ENCODE data around the gene XRCC4. TPM values are rescaled to one million over a fixed set of nuclear protein-coding genes. Genes with fewer than 3 reads are reported as not detected.

XRCC4 gene
- total RNA-seq, 1 experiment from 2014 or later: 10.8 TPM

GRCh38 chr5:83069096-83069799 lies 8.1 kb upstream of the XRCC4 start:
- Histone ChIP-seq H2BK20ac (ENCODE audit: low read depth, low read length, poor library complexity, severe bottlenecking) (no peak overlapping the region), H3K79me1 (ENCODE audit: insufficient read depth, low read depth, low read length, poor library complexity, severe bottlenecking) (no peaks in the 10 kb centered on the region), H3K79me2 (ENCODE audit: insufficient read depth, low read length) (peaks cover 48% of the 10 kb centered on the region; the same call in 1 of the 2 replicates), H3K9ac (ENCODE audit: extremely low read depth, insufficient read length, low read length) (no peak overlapping the region), H4K5ac (ENCODE audit: insufficient read length, low read depth, low read length) (no peak overlapping the region), H3K27me3 (ENCODE audit: insufficient read depth, low read length) (no peaks in the 10 kb centered on the region), H2BK15ac (ENCODE audit: low read depth, low read length) (no peak overlapping the region), H2BK12ac (ENCODE audit: insufficient read length, low read depth, low read length) (no peak overlapping the region), H3K56ac (ENCODE audit: insufficient read length, low read depth, low read length) (no peak overlapping the region), H2BK5ac (ENCODE audit: insufficient read length, low read length) (no peak overlapping the region), H4K91ac (ENCODE audit: insufficient read length, low read depth, low read length) (no peak overlapping the region), H4K8ac (replicated peaks; ENCODE audit: insufficient read length, low read depth, low read length) (no peak overlapping the region), H3K4ac (ENCODE audit: low read depth, low read length) (no peak overlapping the region), H3K27ac (ENCODE audit: insufficient read length, low read depth, low read length) (no peak overlapping the region), H3K4me2 (ENCODE audit: insufficient read depth, insufficient read length, low read length) (no peak overlapping the region), H2AK5ac (ENCODE audit: insufficient read length, low read length) (no peak overlapping the region), H3T11ph (ENCODE audit: low read length) (no peak overlapping the region), H3K18ac (ENCODE audit: insufficient read length, low read depth, low read length) (no peak overlapping the region), H3K14ac (ENCODE audit: insufficient read depth, low read length) (no peak overlapping the region), H2AFZ (ENCODE audit: low read length) (no peak overlapping the region), H3K9me3 (ENCODE audit: control insufficient read depth, low read depth, low read length) (no peaks in the 10 kb centered on the region), H3K4me1 (ENCODE audit: insufficient read depth, low read length) (no peaks in the 10 kb centered on the region; the same call in 1 of the 2 replicates), H4K20me1 (ENCODE audit: control insufficient read depth, insufficient read depth, insufficient read length) (no peaks in the 10 kb centered on the region), H3K23ac (ENCODE audit: insufficient read length, low read depth, low read length) (no peak overlapping the region), H3K23me2 (ENCODE audit: insufficient read length, low read depth, low read length, poor library complexity, severe bottlenecking) (no peaks in the 10 kb centered on the region), H2BK120ac (ENCODE audit: low read depth, low read length, poor library complexity, severe bottlenecking) (no peak overlapping the region)
- Mint-ChIP-seq H3K27ac (peak overlapping the region in 1 of 3 experiments; percentile 78; a peak in 1 of 7 replicates), H3K9me3 (no peaks in the 10 kb centered on the region), H3K27me3 (ENCODE audit: low read depth) (no peaks in the 10 kb centered on the region), H3K36me3 (ENCODE audit: insufficient read depth in 1 of 3, low read depth in 3 of 3) (peaks cover 5 to 21% (median 11%) of the 10 kb centered on the region in 3 experiments; a peak in 5 of 7 replicates), H3K4me3 (no peak overlapping the region), H3K4me1 (peaks cover 53 to 59% of the 10 kb centered on the region in 2 experiments)
- WGBS (ENCODE audit: extremely low coverage, insufficient read length, low lambda C conversion rate): no CpG with 5 or more reads among the region's 2 CpGs
- DNase-seq: no peak
- no peak for TF ChIP-seq CTCF (conservative IDR thresholded peaks at IDR 0.05)
